T-cell (primary cell): ENCODE results near the gene LUZP1. TPM values are rescaled to one million over a fixed set of nuclear protein-coding genes. Genes with fewer than 3 reads are reported as not detected.
A peak's percentile ranks its signal among the peaks of the same experiment; 100 is the strongest.

Experiments used
- ATAC-seq, 4 experiments: fragments of 200-7000 bp in 3 of 4; fragments of 150-1000 bp in 1 of 4; cut with Tn5 transposase; replicated peaks in 1 of 4; 1 replicate in 3 of 4; 2 replicates in 1 of 4; pipeline ENCODE4 v1.10.0; 2021; ENCODE audit warnings: moderate library complexity in 3 of 4, mild to moderate bottlenecking in 2 of 4, moderate number of reproducible peaks in 1 of 4
- CTCF ChIA-PET, 2 donors: fragments of 300-600 bp; sonication (Branson Sonifier 250); formaldehyde crosslinking; loops; one replicate each; lab custom pipeline; 2022; ENCODE audit warnings: antibody characterized with exemption in 2 of 2; lab: Charles Lee
- POLR2A ChIA-PET, 2 donors: fragments of 300-600 bp; sonication (Branson Sonifier 250); formaldehyde crosslinking; loops; one replicate each; lab custom pipeline; 2022; ENCODE audit warnings: antibody characterized with exemption in 2 of 2; lab: Charles Lee
- DNase-seq, 35 experiments: peaks; one replicate each; pipeline versions ENCODE4 v3.0.0 to v3.0.0-alpha.2; 2013 to 2023
- H3K27ac ChIP-seq: one replicate; pipeline ENCODE4 v1.5.1; 2013; ENCODE audit warnings: low read length
- H3K27me3 ChIP-seq, 2 experiments: replicated peaks in 1 of 2; 1 replicate in 1 of 2; 2 replicates in 1 of 2; pipeline versions ENCODE4 v1.6.1 to v1.7.0; 2013; ENCODE audit warnings: low read length in 1 of 2, mixed read lengths in 1 of 2; ENCODE audit not compliant: control insufficient read depth in 2 of 2, insufficient read depth in 2 of 2; ENCODE audit errors: extremely low read depth in 1 of 2
- H3K36me3 ChIP-seq, 2 donors: 1 replicate in 1 of 2; 2 replicates in 1 of 2; pipeline versions ENCODE4 v1.6.1 to v1.7.0; 2013; ENCODE audit warnings: low read length in 1 of 2; ENCODE audit not compliant: control insufficient read depth in 2 of 2, insufficient read depth in 1 of 2; ENCODE audit errors: extremely low read depth in 1 of 2
- H3K4me1 ChIP-seq, 2 experiments: 1 replicate in 1 of 2; 2 replicates in 1 of 2; pipeline versions ENCODE4 v1.6.1 to v1.7.0; 2013; ENCODE audit warnings: low read length in 2 of 2, mixed read lengths in 1 of 2; ENCODE audit not compliant: insufficient read depth in 2 of 2, control insufficient read depth in 1 of 2; ENCODE audit errors: extremely low read depth in 1 of 2
- H3K4me3 ChIP-seq, 2 donors: 1 replicate in 1 of 2; 2 replicates in 1 of 2; pipeline versions ENCODE4 v1.5.1 to v1.7.0; 2013; ENCODE audit warnings: mild to moderate bottlenecking in 2 of 2, low read length in 1 of 2, moderate library complexity in 1 of 2; ENCODE audit not compliant: control insufficient read depth in 1 of 2; ENCODE audit errors: extremely low read depth in 1 of 2
- H3K9me3 ChIP-seq: 2 replicates; pipeline ENCODE4 v1.7.0; 2013
- H3K27ac Mint-ChIP-seq, 2 donors: one replicate each; pipeline ENCODE4 v1.8.0; 2020 to 2021; ENCODE audit warnings: mild to moderate bottlenecking in 2 of 2, mixed read lengths in 2 of 2
- H3K27me3 Mint-ChIP-seq, 2 donors: one replicate each; pipeline ENCODE4 v1.8.0; 2021 to 2022; ENCODE audit warnings: mixed read lengths in 2 of 2
- H3K36me3 Mint-ChIP-seq: one replicate; pipeline ENCODE4 v1.8.0; 2021; ENCODE audit warnings: mixed read lengths
- H3K4me1 Mint-ChIP-seq, 3 donors: one replicate each; pipeline ENCODE4 v1.8.0; 2020 to 2022; ENCODE audit warnings: mixed read lengths in 3 of 3, mild to moderate bottlenecking in 1 of 3
- H3K4me3 Mint-ChIP-seq, 3 donors: one replicate each; pipeline ENCODE4 v1.8.0; 2020 to 2022; ENCODE audit warnings: mild to moderate bottlenecking in 3 of 3, mixed read lengths in 3 of 3, moderate library complexity in 3 of 3
- H3K9me3 Mint-ChIP-seq, 3 donors: one replicate each; pipeline ENCODE4 v1.8.0; 2020 to 2022; ENCODE audit warnings: mixed read lengths in 3 of 3
- WGBS: methylation state at CpG from one replicate; pipeline ENCODE4 v1.1.5; 2013; ENCODE audit warnings: missing lambda C conversion rate; ENCODE audit not compliant: insufficient coverage; 5-methylcytosine and 5-hydroxymethylcytosine counted together
- total RNA-seq, 35 experiments: library from RNA in 6 of 35; stranded (reverse) in 6 of 35; fragments of 120-200 nt in 1 of 35; gene quantifications; one replicate each; pipeline versions ENCODE4 v1.2.1 to v1.2.4 and lab custom pipeline; 2013 to 2026

LUZP1 gene
- total RNA-seq (10 to 100 TPM; 18.8 to 24.8 (median 19.7) TPM), total RNA-seq (lab: John Stamatoyannopoulos, UW) (50.6 to 115 (median 86.2) reads per million in 29 experiments)
- total RNA-seq (2013): 15.3 TPM

DNA sequence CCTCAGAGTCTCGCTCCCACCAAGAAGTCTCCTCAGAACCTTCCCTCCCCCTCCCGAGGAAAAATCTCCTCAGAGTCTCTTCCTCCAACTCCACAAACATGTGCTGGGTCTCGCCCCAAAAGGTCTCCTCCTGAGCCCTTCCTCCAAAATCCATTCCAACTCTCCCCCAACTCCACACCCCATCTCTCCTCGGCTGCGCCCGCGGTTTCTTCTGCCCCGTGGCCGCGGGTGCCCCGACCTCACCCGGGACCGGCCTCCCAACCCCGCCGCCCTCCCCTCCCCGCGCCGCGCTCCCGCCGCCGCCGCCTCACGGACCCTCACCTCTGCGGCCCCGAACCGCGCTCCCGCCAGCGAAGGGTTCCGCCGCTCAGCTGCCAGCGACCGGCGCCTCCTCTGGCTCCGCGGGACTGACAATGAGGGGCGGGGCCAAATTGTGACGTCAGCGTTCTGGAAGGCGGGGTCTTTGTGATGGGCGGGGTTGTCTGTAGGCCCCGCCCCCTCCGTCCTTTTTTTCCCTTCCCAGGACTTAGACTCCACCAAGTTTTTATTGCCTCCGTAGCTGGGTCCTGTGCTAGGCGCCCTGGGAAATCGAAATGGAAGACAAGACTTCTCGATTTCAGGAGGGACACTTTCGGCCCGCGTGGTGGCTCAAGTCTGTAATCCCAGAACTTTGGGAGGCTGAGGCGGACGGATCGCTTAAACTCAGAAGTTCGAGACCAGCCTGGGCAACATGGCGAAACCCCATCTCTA lies at the start of gene LUZP1:
Gene LUZP1 (minus strand): TSS at position 412 of the 750 bp plus-strand sequence.
- Histone ChIP-seq H3K4me3 (peak within 1 kb of the TSS; percentile 84 to 93), H3K36me3 (no peaks in the 10 kb centered on the region), H3K9me3 (no peaks in the 10 kb centered on the region), H3K27me3 (peaks cover 0 to 7% of the 10 kb centered on the region in 2 experiments), H3K27ac (peak within 1 kb of the TSS; percentile 63), H3K4me1 (peaks cover 6 to 20% of the 10 kb centered on the region in 2 experiments)
- no peaks in the 10 kb centered on the region for H3K27me3 Mint-ChIP-seq
- ATAC-seq: peak; percentile 84 to 89 (median 86)
- H3K9me3 Mint-ChIP-seq: no peaks in the 10 kb centered on the region
- peaks cover 2% of the 10 kb centered on the region for H3K36me3 Mint-ChIP-seq
- POLR2A ChIA-PET: interaction anchor here in 1 of 2 donors (0.6 to 1.5 kb wide), 2 partner anchors 58 to 68 kb away, joined by 3 to 5 read pairs; no protein-coding TSS in a partner anchor
- DNase-seq: peak; percentile 48 to 88 (median 80)
- H3K4me1 Mint-ChIP-seq: peaks cover 38 to 47% (median 38%) of the 10 kb centered on the region in 3 donors
- WGBS: 7% methylated on average over 46 of the region's 56 CpGs
- H3K4me3 Mint-ChIP-seq: peak within 1 kb of the TSS; percentile 93 to 96 (median 94)
- peak within 1 kb of the TSS; percentile 86 to 89 for H3K27ac Mint-ChIP-seq
- CTCF ChIA-PET: interaction anchor here in 1 of 2 donors (0.6 to 1.6 kb wide), 4 partner anchors 9 to 65 kb away, joined by 3 to 4 read pairs (median 4); no protein-coding TSS in a partner anchor

DNA sequence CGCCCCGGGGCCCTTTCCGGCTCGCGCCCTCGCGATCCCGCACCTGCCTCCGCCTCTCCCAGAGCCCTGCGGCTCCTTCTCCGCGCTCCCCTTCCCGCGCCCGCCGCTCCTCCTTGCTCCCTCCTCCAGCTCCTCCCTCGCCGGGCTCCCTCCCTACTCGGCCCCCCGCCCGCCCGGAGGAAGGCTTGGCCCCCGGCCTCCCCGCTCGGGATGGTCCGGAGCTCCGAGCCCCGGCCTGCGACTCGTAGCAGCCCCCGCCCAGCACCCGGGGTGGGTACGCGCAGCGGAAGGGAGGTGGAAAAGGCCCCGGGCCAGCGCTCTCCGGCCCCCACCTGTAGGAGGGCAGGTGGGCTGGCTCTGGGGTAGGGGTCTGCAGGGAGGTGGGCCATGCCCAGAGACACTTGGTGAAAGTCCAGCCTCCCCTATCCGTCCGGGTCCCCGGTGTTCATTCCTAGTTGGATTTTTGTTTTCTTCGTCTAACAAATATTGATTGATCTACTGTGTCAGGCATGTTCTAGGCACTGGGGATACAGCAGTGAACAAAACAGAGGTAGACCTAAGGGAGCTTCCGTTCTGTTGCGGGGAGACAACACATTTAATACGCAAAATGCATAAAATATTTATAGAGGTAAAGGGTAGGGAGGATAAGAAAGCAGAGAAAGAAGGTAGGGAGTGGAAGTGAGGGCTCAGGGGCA lies 48.9 kb upstream of the LUZP1 start, which contains the start of gene HTR1D:
Gene HTR1D (minus strand): TSS at position 82 of the 695 bp plus-strand sequence. CDS start 23,283 bp downstream, outside the sequence.
- ChIA-PET POLR2A (no interaction called here), CTCF (no interaction called here)
- Histone ChIP-seq H3K4me1 (peaks cover 0 to 16% of the 10 kb centered on the region in 2 experiments), H3K9me3 (no peaks in the 10 kb centered on the region), H3K27ac (no peak within 1 kb of the TSS), H3K36me3 (no peaks in the 10 kb centered on the region), H3K4me3 (peak within 1 kb of the TSS in 1 of 2 donors; percentile 42), H3K27me3 (peaks cover 2 to 66% of the 10 kb centered on the region in 2 experiments)
- Mint-ChIP-seq H3K9me3 (no peaks in the 10 kb centered on the region), H3K4me3 (peak within 1 kb of the TSS; percentile 41 to 60 (median 46)), H3K36me3 (no peaks in the 10 kb centered on the region), H3K27me3 (peaks cover 61 to 72% of the 10 kb centered on the region in 2 donors), H3K27ac (no peak within 1 kb of the TSS), H3K4me1 (peaks cover 6 to 9% (median 6%) of the 10 kb centered on the region in 3 donors)
- under 1% methylated on average over 22 of the region's 45 CpGs for WGBS
- ATAC-seq: peak in 3 of 4 experiments; percentile 18 to 40 (median 35)
- DNase-seq: peak in 1 of 35 experiments; percentile 3

DNA sequence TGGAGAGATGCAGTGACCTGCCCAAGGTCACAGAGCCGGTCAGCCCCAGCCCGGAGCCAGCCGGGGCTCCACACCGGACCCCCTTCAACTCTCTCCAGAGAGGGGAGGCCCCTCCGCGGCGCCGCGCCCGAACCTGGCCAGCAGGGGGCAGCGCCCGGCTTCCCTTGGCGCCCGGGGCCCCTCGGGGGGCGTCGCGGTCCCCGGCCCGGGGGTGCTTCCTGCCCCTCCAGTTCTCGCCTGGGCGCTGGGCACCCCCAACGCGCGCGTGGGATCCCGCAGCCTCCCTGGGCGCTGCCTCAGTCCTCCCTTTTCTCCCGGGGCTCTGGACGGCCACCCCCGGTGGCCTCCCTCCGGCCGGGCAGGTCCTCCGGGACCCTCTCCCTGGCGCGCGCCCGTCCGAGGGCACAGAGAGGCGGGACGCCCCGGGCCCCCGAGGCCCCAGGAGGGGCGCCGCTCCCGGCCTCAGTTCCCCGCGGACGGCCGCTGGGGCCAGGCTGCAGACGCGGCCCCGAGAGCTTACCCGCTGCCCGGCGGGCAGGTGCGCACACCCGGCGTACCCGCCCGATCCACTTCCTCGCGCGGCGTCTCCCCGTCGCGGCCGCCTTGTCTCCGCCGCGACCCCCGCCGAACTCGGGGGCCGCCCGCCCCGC lies 48.2 kb upstream of the LUZP1 start:
- Mint-ChIP-seq H3K4me1 (peaks cover 6 to 9% (median 6%) of the 10 kb centered on the region in 3 donors), H3K9me3 (no peaks in the 10 kb centered on the region), H3K27me3 (peaks cover 63 to 79% of the 10 kb centered on the region in 2 donors), H3K36me3 (no peaks in the 10 kb centered on the region), H3K27ac (no peak overlapping the region), H3K4me3 (peak overlapping the region in 2 of 3 donors; percentile 38 to 41)
- Histone ChIP-seq H3K36me3 (no peaks in the 10 kb centered on the region), H3K27me3 (peaks cover 6 to 71% of the 10 kb centered on the region in 2 experiments), H3K4me1 (peaks cover 0 to 16% of the 10 kb centered on the region in 2 experiments), H3K9me3 (no peaks in the 10 kb centered on the region), H3K27ac (no peak overlapping the region), H3K4me3 (peak overlapping the region in 1 of 2 donors; percentile 42)
- ChIA-PET CTCF (interaction anchor here in 1 of 2 donors (0.6 kb wide), 1 partner anchor 51 kb away, joined by 3 read pairs; no protein-coding TSS in a partner anchor), POLR2A (no interaction called here)
- DNase-seq: peak in 26 of 35 experiments; percentile 3 to 40 (median 15)
- ATAC-seq: peak; percentile 61 to 68 (median 64)
- 1% methylated on average over 73 of the region's 78 CpGs for WGBS

DNA sequence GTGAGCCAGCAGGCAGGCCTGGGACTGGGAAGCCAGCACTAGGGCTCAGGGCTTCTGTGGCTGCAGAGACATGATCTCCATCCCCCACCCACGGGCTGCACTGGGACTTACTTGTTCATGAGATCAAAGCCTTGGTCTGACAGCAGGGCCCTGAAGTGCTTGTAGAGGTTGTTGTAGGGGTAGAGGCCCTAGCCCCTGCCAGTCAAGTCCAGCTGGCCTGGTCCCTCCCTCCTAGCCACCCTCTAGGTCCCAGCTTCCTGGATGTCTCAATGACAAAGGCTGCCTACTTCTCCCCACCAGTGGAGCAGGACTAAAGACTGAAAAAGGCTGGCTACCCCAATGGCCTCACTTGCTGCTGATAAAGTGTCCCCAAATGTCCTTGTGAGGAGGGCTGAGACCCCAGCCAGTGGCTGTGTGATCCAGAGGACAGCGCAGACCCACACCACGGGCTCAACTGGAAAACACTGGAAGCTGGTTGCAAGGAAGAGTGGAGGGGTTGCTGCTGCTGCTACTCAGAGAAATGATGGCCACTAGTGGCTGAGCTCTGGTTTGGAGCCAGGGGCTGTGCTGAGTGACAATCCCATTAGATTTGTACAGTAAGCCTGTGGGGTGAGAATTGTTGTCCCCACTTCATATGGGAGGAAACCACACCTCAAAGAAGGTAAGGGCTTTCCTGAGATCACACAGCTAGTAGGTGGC lies 47.2 kb upstream of the LUZP1 start:
- no peak overlapping the region for H3K27ac Mint-ChIP-seq
- Histone ChIP-seq H3K9me3 (no peaks in the 10 kb centered on the region), H3K27ac (no peak overlapping the region), H3K27me3 (peaks cover 6 to 75% of the 10 kb centered on the region in 2 experiments), H3K4me1 (peaks cover 0 to 16% of the 10 kb centered on the region in 2 experiments), H3K36me3 (no peaks in the 10 kb centered on the region), H3K4me3 (no peak overlapping the region)
- peak overlapping the region; percentile 35 to 41 (median 38) for H3K4me3 Mint-ChIP-seq
- DNase-seq: no peak
- peaks cover 65 to 78% of the 10 kb centered on the region in 2 donors for H3K27me3 Mint-ChIP-seq
- POLR2A ChIA-PET: no interaction called here
- ATAC-seq: no peak
- CTCF ChIA-PET: no interaction called here
- WGBS: 89% methylated on average over 2 of the region's 3 CpGs
- no peaks in the 10 kb centered on the region for H3K9me3 Mint-ChIP-seq
- peaks cover 6 to 13% (median 6%) of the 10 kb centered on the region in 3 donors for H3K4me1 Mint-ChIP-seq
- no peaks in the 10 kb centered on the region for H3K36me3 Mint-ChIP-seq

DNA sequence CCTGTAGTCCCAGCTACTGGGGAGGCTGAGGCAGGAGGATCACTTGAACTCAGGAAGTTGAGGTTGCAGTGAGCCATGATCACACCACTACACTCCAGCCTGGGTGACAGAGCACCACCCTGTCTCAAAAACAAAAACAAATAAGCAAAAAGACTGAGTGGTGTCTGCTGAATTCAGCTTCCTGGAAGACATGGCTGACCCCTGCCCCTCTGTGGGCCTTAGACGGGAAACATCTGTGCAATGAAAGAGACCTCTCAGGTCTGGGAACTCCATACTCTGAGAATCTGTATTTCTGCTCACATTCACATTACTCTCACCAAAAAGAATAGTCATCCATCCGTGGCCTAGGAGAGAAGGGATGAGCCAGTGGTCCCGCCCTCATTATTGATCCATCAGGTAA lies 46.6 kb upstream of the LUZP1 start:
- Mint-ChIP-seq H3K4me1 (peaks cover 6 to 13% (median 6%) of the 10 kb centered on the region in 3 donors), H3K9me3 (no peaks in the 10 kb centered on the region), H3K27ac (no peak overlapping the region), H3K4me3 (peak overlapping the region in 1 of 3 donors; percentile 1), H3K36me3 (no peaks in the 10 kb centered on the region), H3K27me3 (peaks cover 62 to 76% of the 10 kb centered on the region in 2 donors)
- DNase-seq: no peak
- no peaks in the 10 kb centered on the region for H3K36me3 ChIP-seq
- WGBS: 88% methylated on average over 1 of the region's 3 CpGs
- CTCF ChIA-PET: no interaction called here
- POLR2A ChIA-PET: no interaction called here
- H3K9me3 ChIP-seq: no peaks in the 10 kb centered on the region
- H3K4me1 ChIP-seq: peaks cover 0 to 16% of the 10 kb centered on the region in 2 experiments
- no peak for ATAC-seq
- H3K4me3 ChIP-seq: no peak overlapping the region
- H3K27ac ChIP-seq: no peak overlapping the region
- peaks cover 6 to 72% of the 10 kb centered on the region in 2 experiments for H3K27me3 ChIP-seq
